GM20431 (cell line): ENCODE measurements around the gene KCNMA1.
"Not testable (repeated sequence)": the region's sequence is repeated elsewhere in the genome, so short reads cannot be mapped to it uniquely, and the experiment has no call there.

Experiments used
- in situ Hi-C: fragments of 300-500 bp; cut with MseI, MboI; formaldehyde crosslinking; loops from one replicate; pipeline ENCODE4 v1.15.0; 2020; ENCODE audit warnings: low sequenced_read_pairs; ENCODE audit not compliant: unreplicated experiment

KCNMA1 gene

DNA sequence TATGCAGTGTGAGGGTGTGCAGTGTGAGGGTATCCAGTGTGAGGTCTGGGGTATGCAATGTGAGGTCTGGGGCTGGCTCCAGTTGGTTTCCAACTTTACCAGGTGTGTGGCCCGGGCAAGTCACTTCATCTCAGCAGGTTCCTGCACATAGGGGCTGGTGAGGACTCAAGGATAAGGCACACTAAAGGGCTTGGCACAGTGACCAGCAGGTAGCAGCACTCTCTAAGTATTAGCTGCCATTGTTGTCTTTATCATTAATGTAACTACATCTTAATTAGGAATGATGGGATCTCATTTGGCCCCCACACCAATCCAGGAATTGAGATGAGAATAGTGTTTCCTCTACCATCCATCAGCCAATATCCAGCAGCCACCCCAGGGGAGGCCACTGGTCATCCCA, 117.3 kb downstream of the KCNMA1 start:
- in situ Hi-C loops: no loop called here

DNA sequence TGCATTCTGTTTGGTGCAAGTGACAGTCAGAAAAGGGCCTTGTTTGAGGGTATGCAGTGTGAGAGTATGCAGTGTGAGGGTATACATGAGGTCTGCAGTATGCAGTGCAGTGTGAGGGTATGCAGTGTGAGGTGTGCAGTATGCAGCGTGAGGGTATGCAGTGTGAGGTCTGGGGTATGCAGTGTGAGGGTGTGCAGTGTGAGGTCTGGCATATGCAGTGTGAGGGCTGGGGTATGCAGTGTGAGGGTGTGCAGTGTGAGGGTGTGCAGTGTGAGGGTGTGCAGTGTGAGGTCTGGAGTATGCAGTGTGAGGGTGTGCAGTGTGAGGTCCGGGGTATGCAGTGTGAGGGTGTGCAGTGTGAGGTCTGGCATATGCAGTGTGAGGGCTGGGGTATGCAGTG, 117.8 kb downstream of the KCNMA1 start:
- in situ Hi-C loops: not testable (repeated sequence)

DNA sequence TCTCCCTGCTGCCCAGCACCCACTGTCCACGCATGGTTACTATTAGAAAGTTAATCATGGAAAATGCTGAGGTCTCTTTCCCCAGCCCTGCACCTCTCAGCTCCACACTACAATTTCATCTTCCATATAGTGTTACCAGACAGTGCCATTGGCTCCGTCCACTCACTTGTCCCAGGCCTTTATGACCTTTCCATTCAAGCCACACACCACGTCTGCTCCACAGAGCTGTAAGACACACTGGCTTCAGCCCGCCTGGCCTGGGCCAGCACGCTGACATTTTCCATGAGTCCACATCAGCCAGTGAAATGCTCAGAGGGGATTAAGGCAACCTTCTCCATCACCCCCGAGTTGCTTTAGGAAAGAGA, 118.7 kb downstream of the KCNMA1 start:
- in situ Hi-C loops: no loop called here

DNA sequence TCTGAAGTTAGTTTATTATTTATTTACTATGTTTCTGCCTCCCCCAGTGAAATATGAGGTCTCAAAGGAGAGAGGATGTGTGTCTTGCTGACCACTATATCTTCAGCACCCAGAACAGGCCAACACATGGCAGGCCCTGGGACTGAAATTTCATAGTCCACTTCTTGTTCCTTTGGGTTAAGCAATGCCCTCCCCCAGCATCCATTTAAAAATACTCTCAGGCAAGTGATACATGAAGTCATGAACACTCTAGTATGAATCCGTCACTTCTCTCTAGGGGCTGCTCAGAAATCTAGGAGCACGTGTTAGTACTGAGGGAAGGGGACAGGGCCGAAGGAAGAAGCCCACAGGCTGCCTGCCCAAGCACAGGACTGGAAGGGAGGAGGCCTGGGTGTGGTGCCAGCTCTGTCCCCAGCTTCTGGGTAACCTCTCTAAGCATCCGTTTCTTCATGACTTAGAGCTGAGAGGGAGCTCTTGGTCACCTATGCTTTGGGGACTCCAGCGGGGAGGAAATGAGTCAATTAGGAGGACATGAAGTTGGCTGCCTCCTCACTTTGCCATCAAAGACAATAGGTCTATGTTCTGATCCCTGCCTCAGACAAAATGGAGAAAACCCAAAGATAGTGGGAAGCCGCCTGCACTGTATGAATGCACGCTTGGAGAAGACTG, 119.2 kb downstream of the KCNMA1 start:
- in situ Hi-C loops: no loop called here

DNA sequence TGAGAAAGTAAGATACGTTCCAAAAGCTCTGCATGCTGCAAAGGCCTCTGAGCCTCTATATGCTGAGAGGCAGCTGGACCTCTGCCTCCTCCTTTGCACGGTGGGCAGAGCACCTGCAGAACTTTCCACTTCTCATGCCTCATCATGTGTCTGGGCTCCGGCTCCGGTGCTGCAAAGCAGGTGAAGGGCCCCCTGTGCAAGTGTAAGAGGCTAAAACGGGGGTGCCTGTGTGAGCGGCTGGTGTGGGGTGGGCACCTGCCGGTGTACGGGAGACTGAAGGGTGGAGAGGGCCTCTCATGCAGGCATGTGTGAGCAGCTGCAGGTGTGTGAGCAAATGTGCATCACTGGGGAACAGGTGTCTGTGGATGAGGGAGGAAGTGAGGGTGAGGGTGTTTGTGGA, 121.0 kb downstream of the KCNMA1 start:
- in situ Hi-C loops: no loop called here

DNA sequence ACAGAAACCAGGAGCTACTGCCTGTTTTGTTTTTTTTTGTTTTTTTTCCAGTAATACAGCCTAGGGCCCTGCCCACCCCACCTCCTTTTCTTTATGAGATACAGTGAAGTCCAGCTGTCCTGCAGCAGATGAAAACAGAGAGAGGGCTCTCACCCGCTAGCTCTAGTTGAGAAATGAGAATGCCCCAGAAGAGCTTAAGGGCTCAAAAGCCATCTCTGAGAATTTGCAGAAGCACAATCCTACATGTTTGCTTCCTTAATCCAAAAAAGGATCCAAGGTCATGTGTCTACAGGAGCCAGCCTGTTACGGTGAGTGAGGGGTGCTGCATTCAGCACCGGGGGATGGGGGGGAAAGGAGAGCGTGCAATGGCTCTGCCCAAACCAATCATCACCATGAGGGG, 122.7 kb downstream of the KCNMA1 start:
- in situ Hi-C loops: no loop called here

DNA sequence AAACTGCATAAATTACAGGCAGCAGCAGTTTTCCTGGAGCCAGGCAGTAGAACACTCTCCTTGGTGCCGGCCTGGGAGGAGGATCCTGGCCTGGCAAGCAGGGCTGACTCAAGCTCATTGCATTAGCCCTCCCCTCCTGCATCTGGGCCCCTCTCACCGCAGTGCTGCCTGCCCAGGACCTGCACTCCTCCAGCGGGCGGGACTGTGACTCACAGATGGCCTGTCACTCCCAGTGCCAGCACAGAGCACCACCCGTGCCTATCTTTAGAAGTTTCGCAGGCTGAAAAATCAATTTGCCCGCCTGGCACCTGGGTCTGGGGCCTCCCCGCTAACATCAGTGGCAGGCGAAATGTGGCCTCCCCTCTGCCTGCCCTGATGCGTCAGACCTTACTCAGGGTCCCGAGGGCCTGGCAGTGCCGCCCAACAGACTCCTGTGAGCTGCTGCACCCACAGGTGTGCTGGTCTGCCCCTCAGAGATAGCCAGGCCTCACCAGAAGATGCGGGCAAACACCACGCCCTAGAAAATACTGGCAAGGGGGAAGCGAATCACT, 123.8 kb downstream of the KCNMA1 start:
- in situ Hi-C loops: no loop called here

DNA sequence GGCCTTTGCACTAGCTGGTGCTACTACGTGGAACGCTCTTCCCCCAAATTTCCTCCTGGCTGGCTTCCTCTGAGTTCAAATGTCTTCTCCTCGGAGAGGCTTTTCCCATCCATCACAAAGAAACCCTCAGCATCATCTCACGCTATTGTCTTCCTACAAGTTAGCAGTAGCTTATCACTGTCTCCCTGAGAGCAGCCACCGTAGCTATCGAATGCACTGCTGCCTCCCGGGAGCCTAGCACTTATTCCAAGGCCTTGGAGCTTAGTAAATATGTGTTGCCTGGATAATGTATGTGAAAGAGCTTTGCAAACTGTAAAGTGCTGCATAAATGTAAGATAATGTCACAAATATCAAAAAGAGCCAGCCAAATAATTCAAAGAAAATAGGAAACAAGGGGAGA, 124.4 kb downstream of the KCNMA1 start:
- in situ Hi-C loops: no loop called here

DNA sequence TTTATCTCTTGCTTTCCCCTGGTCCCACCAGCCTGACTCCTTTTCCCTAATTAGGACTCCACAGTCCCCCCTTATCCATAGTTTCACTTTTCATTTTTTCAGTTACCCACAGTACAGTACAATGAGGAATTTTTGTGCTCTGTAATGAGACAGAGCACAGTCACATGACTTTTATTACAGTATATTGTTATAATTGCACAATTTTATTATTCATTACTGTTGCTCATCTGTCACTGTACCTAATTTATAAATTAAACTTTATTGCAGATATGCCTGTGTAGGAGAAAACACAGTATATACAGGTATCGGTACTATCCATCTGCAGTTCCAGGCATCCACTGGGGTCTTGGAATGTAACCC, 125.4 kb downstream of the KCNMA1 start:
- in situ Hi-C loops: no loop called here

DNA sequence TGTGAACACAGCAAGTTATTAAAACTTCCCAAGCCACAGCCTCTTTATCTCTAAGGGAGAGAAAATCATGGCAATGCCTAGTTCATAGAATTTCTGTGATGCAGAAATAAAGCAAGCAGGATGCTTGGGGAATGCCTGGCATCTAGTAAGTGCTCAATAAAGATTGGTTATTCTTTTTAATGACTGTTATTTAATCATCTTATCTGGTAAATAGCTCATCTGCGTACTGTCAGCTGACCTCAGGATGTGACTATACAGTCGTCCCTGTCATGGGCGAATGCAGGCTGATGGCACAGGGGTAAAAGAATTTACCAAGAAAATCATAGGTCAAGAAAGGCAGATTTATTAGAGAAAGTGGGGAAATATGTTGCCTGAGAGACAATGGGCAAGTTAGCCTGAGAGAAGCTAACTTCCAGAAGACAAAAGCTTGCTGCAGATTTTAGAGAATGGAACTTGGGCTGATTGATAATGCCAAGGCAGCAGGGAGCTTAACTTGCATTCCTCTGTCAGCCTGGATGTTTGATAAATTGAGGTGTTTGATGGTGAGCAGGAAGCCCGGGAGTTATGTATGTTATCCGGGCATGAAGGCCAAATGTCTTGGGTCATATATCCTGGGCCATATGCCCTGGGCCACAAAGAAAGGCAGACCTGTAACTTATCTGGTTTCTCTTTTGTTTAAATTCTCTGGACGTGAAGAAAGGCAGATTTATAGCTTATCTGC, 126.0 kb downstream of the KCNMA1 start:
- in situ Hi-C loops: no loop called here

DNA sequence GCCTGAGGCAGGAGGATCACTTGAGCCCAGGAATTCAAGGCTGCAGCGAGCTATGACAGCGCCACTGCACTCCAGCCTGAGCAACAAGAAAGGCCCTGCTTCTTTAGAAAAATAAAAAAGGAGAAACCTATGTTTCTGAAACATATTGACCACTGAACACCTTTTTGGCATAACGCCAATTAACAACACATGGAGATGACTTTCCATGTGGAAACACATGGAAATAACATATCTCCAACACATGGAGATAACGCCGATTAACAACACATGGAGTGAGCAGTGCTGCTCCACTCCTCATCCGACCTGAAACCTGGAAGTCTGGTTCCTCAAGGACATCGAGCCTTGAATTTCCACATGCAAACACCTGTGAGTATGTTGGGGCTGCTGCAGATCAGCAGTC, 126.9 kb downstream of the KCNMA1 start:
- in situ Hi-C loops: no loop called here

DNA sequence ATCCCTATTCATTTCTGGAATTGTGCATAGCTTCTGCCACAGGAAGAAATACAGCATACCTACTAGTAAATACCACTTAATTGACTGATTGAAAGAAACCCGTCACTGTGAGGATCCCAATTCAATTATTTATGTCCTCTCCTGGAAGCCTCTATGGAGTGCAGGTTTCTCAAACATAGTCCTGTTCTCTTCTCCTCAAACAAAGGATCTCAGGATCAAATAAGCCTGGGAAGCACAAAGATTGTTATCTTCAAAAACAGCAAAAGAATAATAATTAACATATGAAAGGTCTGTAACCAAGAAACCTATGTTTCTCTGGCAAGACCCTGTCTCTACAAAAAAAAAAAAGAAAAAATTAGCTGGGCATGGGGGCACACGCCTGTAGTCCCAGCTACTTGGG, 127.3 kb downstream of the KCNMA1 start:
- in situ Hi-C loops: no loop called here

DNA sequence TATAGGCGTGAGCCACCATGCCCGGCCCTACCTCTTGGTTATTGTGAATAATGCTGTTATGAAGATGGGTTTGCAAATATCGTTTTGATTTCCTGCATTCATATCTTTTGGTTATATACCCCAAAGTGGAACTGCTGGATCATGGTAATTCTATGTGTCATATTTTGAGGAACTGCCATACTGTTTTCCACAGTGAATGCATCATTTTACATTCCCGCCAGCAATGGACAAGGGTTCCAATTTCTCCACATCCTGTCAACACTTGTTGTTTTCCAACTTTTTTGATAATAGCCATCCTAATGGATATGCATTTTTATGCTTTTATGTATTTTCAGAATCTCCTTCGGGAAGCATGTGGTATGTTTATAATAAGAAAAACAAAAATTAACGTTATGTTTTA, 128.2 kb downstream of the KCNMA1 start:
- in situ Hi-C loops: no loop called here

DNA sequence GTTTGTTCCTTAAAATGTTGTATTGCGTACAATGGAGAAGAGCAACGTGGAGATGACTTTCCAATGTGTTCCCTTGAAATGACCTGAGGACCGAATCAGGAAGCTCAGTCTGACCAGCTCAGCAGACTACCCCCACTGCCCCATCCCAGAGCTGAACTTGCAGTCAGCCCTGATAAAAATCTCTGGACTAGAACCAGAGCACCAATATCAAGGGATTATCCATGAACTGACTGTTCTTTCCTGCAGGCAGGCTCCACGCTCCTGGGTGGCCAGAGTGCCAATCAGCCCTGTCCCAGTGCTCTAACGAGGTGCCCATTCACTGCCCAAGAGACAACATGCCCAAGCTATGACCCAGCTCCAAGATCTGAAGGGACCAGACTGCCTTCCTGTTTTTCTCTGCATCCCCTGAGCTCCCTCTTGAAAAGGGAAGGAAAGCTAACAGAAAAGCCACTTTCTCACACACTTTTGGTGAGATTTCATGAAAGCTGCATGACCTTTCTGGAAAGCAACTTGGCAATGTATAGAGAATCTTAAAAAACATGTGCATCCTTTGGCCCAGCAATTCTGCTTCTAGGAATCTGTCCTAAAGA, 130.2 kb downstream of the KCNMA1 start:
- in situ Hi-C loops: no loop called here

DNA sequence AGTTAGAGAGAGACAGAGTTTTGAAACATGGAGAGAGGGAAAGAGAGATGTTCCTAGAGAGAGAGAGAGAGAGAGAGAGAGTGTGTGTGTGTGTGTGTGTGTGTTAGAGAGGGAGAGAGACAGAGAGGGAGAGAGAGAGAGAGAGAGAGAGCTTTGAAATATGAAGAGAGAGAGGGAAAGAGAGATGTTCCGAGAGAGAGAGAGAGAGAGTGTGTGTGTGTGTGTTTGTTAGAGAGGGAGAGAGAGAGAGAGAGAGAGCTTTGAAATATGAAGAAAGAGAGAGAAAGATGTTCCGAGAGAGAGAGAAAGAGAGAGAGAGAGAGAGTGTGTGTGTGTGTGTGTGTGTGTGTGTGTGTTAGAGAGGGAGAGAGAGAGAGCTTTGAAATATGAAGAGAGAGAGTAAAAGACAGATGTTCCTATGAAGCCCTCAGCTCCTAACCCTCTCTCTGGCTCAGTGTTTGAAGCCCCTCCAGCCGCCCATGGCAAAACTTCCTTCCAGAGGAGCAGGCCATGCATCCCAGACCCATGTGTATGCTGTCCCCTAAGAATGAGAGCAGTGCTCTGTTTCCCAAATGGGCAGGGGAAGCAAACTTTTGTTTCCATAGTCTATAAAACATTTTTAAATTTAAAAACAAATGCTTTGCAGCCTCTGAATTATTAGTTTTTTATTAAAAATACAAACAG, 130.9 kb downstream of the KCNMA1 start:
- in situ Hi-C loops: no loop called here

DNA sequence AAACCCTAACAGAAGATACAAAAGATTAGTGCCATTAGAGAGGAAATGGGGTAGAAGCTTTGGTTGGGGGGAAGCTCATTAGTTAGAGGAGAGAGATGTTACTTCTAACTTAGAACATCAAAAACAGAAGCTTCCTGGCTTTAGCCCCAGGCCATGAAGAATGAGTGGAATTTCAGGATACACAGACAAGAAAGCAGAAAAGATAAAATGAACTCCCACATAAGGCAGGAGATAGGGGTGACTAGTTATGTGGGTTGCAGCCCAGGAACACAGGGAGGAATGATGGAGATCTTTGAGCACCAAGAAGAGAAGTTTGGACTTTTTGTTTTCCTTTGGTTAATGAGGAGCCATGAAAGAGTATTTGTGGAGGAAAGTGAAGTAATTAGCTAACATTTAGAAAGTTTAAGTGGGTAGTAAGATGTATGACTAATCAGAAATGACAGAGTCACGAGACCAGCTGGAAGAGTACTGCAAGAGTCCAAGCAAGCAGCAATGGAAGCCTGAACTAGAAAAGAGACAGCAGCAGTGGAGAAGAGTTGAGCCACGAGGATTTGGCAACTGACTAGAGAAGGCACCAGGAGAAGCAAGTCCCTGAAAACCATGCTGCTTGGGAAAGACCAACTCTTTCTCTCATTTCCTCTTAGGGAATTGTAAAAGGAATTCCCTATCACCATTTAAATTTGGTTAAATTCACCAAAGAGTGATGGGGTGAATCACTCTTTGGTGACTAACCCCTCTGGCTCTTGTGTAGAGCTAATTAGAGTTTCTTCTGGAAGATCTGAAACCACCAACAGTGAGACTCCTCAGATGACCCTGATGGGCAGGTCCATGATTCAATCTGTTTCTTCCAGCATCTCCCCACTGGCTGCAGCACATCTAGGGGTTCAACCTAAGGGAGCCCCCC, 131.9 kb downstream of the KCNMA1 start:
- in situ Hi-C loops: no loop called here

DNA sequence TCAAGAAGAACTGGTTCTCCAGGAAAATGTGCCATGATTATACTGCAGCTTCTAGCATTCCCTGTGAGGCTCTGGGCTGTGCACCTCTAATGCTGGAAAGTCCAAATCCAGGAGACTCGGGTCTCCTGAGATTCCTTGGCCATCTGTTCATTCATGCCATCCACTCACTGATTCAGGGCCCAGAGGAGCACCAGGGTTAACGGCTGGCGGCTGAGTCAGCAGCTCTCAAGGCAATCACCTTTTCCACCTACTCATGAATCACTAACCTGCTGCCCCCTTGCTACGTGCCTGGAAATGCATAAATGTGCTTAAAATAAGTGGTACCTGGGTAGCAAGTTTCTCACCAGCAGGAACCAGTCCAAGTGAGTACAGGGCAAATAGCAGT, 132.7 kb downstream of the KCNMA1 start:
- in situ Hi-C loops: no loop called here

DNA sequence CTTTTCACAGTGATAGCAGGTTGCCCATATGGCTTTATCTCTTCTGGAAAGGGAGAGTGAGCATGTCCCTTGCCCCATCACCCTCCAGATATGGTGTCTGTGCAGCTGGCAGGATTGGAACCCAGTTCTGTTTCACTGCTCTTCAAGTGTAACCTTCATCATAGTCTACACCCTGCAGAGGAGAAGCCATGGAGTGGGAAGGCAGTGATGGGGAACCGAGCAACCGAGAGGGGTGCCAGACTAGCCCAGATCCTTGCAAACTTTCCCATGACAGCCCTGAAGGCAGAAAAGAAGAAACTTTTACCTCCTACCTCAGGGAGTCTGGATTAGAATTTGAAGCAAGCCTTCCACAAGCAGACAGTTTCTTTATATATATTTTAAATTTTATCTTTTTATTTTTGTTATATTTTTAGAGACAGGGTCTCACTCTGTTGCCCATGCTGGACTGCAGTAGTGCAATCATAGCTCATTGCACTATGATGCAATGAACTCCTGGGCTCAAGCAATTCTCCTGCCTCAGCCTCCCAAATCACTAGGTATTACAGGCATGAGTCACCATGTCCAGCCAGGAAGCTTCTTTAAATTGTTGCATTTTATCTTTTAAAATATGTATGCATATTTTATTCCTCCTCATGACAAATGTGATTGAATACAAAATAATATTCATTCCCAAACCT, 133.3 kb downstream of the KCNMA1 start:
- in situ Hi-C loops: no loop called here

DNA sequence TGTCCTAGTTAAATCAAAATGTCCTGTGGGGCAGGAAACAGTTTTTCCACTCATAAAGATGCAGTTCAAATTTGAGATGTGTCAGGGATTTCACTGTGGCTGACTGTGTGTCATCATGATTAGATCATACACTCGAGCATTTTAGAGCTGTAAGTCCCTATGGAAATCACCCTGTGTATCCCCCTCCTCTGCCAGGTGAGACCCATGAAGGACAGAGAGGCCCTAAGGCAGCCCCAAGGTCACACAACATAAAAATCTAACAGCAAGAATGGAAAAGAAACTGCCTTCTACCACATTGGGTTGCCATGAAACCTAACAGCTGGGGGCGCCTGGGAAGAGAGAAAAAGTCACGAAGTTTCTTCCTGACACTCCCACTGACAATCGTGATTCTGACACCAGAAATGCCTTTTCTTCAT, 135.8 kb downstream of the KCNMA1 start:
- in situ Hi-C loops: no loop called here
